Stimulated activated CD8-positive, alpha-beta memory T cell treated with anti-CD3 and anti-CD28 coated beads, Interleukin-12 subunit alpha, Interleukin-12 subunit beta, amount 100 ng/mL, for 24 hours (primary cell): ENCODE data around the gene NUDT14.

ENCODE experiments used
- DNase-seq: peaks from one replicate; pipeline ENCODE4 v3.0.0-alpha.2; 2020; ENCODE audit errors: extremely low read depth

Gene NUDT14

DNA sequence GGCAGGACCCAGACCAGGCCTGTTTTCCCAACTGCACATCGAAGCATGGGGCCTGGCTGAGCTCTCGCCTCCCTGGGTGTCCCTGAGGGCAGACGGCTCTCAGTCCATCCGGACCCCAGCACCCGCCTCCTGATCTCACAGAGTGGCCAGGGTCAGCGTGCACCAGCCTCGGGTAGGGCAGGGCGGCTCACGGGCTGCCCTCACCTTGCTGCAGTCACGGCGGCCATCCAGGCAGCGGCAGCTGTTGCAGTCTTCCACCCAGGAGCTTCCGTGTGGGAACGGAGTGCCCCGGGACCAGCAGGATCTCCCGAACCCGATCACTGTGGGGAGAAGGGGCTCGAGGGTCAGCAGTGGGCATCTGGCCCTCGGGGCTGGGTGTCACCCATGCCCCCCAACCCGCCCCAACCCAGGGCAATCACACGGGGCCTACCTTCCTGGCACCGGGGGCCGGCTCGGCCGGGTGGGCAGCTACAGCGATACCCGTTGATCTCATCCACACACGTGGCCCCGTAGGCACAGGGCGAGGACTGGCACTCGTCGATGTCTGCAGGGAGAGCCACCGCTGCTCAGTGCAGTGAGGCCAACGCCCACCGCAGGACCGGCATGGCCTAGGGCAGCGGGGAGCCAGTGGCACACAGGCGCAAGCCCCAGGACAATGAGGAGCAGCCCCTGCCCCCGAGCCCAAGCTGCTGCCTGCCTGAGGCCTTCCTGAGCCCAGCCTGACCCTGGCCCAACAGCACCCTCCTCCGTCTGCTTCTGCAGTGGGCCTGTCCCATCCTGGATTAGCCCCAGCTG is 34.7 kb downstream of the NUDT14 start:
- DNase-seq, result no peak

DNA sequence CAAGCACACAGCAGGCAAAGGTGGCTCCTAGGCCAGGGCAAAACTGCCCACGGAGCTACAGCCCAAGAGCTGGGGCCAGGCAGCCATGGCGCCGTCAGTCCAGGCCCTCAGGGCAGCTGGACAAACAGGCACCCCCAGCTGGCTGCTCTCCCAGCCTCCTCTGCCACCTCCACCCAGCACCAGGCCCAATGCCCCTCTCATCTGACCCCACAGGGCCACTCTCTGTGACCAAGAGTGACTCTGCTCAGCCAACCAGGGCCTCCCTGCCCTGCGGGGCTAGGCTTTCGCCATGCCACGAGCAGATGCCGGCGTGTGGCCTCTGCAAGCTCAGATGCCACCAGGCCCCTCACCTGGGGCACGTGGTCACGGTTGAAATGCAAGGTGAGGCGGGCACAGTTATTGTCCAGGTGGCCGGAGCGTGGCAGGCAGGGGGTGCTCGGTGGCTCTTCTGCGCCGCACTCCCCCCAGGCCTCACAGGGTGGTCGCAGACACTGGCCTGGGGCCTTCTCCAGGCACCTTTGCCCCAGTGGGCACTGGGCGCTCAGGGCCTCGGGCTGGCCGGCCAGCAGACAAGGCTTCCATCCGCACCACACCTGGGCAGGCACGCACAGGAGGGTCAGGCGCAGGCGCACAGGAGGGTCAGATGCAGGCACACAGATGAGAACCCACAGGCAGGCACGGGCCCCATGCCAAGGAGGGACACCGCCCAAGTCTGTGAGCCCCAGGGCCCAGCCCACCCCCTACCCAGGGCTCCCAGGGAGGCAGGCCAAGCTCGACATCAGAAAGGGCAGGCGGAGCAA is 35.5 kb downstream of the NUDT14 start:
- DNase-seq, result no peak

DNA sequence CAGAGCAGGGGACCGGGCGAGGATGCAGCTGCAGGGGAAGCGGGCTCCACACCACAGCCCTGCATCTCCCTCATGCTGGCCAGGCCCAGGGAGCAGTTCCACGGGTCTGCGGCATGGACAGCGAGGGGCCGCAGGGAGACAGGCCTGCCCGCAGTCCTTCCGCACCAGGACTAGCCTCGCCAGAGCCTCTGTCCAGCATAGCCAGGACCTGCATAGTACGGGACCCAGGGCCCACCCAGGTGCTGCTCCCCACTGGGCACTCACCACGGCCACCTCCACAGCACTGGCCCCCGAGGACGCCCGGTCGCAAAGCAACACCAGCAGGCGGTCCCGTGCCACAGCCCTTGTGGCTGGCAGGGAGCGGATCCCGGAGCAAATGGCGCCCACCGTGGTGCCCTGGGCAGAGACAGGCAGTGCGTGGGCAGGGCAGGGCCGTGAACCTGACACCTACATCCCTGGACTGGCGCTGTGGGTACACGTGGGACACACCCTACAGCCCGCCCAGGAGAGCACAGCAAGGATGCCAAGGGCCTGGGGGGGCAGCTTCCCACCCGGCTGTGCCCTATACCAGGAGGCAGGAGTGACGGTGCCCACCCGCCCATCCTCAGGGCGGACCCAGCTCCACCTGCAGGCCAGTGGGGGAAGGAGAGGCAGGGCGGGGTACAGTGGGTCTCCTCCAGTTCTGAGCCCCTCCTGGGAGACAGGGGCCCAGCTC is 36.3 kb downstream of the NUDT14 start:
- no peak for DNase-seq

DNA sequence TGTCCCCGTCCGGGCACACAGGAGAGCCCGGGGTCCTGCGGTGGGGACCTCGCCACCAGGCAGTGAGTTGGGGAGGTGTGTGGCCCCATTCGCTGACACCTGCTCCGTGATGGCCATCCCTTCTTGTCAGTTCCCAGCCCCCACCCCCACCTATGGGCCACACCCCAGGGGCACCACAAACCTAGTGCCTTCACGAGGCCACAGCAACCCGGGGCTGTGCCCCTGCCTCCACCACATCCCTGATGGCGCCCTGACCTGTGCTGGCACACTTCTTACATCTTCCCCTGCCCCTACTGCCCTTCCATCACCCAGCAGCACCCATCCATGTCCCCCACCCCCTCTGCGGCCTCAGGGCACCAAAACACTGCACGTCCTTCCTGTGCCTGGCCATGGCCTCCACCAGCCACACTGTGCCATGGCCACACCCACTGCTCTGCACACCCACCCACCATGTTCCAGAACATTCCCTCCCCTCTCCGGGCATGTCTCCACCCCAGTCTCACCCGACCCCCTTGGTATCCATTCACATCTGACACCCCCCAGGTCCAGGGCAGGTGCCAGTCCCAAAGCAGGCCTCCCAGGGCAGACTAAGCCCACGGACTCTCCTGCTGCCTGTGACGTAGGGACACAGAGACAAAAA is 37.0 kb downstream of the NUDT14 start:
- no peak for DNase-seq

DNA sequence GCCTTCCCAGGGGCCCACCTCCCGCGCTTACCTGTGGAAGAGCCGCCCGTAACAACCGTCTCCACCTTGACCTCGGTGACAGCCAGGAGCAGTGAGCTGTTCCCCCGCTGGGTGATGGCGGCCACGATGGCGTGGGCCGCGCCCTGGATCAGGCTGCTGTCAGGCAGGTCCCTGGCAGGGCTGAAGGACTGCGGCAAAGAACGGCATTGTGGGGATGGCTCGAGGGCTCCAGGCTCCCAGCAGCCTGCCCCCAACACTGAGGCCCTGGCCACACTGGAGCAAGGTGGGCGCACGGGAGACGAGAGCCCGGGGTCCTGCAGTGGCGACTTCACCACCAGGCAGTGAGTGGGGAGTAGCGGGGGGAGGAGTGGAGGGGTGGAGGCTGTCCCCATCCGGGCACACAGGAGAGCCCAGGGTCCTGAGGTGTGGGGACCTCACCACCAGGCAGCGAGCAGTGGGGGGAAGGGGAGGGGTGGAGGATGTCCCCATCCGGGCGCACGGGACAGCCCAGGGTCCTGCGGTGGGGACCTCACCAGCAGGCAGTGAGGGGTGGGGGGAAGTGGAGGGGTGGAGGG is 37.6 kb downstream of the NUDT14 start:
- DNase-seq, result no peak

DNA sequence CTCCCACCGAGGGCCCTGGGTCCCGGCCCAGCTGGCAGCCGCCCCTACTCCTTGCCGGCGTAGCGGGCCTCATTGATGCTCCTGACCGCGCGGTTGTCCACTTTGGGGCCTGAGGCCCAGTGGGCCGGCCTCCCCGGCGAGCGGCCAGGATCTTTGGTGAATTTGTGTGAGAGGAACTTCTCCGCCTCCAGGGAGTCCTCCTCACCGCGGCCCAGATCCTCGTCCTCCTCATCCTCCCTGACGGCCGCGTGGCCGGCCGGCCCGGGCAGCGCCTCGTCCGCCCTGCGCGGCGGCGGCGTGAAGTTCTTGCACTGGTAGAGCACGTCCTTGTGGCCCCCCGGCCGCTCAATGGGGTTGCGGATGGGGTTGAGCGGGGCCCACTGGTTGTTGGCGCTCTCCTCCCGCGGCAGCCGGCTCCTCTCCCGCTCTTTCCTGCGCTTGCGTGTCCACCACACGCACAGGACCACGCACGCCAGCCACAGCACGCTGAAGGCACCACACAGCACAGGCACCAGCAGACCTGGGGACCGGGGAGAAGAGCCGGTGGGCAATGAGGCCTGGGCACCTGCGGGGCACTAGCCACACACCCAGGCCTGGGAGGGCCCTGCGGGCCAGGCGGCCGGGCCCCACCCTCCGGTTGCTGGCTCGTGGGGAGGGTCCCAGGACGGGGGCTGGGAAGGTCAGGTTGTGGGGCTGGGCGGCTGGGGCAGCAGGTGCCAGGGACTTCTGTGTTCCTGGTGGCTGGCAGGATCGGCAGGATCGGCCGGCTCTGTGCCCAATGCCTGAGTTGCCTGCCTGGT is 38.3 kb downstream of the NUDT14 start:
- DNase-seq, result no peak

DNA sequence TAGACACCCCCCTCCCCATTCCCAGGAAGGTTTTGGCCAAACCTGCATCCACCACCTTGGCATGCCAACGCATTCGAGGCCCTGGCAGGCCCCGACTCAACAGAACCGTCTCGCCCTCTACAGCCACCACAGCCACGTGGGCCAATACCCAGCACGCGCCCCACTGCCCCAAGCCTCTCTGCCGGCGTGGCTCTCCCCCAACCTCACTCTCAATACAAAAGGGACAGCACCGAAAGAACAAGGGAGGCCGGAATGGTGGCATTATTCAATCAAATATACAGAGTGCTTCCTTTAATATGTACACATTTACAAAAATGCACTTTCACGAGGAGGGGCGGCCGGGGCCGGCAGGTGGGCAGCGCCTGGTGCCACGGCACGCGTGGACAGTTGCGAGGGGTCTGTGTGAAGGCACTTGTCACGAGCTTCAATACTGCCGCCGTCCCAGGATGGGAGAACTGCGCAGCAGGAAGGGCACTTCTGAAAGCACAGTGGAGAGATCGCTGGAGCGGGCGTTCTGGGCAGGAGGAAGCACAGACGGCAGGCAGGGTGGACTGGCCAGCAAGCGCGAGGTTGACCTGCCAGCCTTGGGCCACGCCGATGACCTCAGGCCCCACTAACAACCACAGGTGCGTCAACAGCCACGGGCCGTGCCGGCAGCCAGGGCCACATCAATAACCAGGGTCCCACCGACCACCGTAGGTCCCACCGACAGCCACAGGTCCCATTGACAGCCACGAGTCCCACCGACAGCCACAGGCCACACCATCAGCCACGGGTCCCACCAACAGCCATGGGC is 39.4 kb downstream of the NUDT14 start:
- DNase-seq, result no peak

DNA sequence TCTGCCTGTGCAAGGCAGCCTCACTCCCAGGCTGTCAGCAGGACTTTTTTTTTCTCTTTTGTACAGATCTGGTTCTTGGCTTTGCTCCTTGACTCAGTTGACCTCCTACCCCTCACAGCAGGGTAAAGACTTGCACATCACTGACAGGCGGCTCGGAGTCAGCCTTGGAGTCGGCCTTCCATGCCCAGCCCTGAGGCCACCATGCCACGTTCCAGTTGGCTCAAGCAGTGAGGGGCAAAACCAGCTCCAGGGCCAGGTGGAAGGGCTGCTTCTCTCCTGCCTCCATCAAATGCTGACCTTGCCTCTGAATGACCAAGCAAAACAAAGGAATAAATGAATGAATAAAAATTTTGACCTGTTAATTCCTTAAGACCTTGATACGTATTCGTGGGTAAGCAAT is 40.1 kb downstream of the NUDT14 start:
- DNase-seq, result no peak

DNA sequence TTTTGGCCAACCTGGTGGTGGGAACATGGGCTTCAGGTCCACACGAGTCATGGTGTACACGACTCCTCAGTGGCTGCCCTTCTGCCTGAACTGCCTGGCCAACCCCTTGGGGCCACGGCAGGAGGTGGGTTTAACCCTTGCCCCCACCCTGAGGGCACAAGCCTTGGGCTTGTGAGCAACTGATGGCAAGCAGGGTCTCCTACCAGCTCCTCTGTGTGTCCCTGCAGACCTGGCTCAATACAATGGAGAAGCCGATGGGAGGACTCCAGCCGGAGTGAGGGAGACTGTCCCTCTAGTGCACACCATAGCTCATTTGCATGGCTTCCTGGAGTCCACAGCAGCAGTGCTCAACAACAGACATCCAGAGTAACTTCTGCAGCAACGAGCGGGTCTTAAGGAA is 40.5 kb downstream of the NUDT14 start:
- DNase-seq, result no peak

DNA sequence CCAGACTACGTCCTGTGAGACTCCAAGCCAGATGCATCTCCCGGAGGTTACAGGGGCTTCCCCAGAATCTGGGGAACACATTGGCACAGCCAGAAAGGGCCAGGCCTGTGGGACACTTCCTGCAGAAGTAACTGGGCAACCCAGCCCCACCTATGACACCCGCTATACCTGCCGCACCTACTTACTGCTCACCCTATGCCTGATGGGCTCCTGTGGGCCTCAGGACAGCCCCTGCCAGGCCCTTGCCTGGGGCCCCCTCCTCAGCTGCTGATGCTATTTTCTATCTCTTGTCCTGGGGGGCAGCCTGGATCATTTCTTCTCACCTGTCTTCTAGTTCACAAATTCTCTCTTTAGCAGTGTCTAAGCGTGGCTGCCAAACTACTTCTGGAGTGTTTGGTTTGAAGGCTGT is 41.3 kb downstream of the NUDT14 start:
- DNase-seq, result no peak

DNA sequence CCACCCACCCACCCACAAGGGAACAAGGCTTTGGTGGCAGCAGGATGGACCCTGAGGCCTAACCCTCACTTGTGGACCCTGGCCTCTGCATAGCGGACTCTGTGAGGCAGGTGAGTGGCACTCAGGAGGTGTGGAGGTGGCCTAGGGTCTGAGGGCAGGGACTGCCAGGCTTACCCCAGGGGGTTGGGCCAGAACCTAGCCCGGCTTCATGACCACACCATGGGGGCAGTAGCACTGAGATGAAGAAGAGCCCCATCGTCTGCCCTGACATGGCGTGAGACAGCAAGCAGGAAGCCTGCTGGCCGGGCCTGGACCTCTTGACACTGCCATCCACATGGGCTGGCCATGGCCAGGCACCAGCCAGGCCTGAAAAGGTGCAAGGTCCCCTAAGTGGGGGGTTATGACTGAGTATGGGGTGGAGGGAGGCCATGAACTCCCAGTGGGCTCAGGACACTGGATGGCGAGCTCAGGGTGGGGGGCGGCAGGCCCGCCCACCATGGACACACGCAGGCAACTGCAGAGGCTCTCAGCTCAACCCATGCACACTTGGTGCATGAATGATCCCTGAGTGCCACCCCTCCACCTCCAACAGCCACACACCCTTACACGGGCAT is 41.8 kb downstream of the NUDT14 start:
- no peak for DNase-seq

DNA sequence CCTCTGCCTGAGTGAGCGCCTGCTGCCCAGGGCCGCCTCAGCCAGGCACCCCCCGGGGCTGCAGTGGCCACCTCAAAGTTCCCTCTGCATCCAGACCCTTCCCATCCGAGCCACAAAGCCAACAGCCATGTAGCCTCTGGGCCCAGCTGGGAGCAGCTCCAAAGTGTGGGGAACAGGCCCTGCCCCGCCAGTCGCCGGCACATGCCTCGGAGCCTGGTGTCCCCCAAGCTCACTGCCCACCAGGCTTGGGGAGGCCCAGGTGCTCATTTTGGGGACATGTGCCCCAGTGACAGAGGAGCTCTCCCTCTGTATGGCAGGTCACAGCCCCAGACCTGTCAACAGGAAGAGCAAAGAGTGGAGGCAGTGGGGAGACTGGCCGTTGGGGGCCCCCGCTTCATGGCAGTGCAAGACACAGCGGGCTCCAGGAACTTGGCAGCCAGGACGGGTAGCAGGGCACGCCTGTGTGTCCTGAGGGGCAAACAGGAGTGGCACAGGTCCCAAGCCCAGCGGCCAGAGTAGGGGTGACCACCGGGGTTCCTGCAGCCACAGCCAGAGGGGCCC is 42.5 kb downstream of the NUDT14 start:
- DNase-seq, result no peak

DNA sequence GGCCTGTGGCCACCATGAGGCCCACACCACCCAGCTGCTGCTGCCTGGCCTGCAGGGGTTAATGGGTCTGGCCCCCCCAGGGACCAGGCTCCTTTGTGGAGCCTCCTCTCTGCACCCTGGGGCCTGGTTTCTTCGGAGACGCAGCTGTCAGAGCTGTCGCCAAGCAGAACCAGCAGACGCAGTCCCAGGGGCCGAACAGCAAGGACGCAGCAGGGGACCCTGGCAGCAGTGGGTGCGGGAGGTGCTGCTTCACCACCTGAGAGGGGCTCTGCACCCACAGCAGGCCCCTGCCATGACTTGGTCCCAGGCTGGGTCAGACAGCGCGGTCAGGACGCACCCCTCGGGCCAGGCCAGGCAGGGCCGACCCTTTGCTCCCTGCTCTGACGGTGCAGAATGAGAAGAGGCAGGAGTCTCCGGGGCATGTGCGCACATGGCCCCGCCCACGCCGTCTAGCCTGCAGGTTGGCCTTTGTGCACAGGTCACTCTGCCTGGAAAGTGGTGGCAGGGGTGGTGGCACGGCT is 43.0 kb downstream of the NUDT14 start:
- DNase-seq, result no peak

DNA sequence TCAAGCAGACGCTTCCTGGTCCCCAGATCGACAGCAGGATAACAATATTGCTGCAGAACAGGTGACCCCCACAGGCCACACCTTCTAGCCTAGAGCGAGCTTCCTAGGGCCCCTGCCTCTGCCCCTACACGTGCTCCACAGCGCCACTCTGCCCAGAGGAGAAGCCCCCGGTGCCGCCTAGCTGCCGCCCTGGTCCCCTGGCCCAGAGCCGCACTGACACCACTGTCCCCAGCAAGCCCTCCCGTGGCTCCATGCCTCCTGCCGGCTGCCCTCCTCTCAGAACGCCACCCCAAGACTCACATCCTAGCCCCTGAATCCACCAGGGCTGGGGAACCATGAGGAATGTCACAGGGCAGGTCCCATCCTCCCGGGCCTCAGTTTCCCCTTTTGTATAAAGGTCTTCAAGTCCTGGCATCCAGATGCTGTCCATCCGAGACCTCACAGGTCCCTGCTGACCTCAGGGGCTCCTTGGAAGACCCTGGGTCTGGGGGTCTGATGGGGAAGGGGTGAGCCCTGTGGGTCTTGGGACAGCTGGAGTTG is 43.6 kb downstream of the NUDT14 start:
- no peak for DNase-seq

DNA sequence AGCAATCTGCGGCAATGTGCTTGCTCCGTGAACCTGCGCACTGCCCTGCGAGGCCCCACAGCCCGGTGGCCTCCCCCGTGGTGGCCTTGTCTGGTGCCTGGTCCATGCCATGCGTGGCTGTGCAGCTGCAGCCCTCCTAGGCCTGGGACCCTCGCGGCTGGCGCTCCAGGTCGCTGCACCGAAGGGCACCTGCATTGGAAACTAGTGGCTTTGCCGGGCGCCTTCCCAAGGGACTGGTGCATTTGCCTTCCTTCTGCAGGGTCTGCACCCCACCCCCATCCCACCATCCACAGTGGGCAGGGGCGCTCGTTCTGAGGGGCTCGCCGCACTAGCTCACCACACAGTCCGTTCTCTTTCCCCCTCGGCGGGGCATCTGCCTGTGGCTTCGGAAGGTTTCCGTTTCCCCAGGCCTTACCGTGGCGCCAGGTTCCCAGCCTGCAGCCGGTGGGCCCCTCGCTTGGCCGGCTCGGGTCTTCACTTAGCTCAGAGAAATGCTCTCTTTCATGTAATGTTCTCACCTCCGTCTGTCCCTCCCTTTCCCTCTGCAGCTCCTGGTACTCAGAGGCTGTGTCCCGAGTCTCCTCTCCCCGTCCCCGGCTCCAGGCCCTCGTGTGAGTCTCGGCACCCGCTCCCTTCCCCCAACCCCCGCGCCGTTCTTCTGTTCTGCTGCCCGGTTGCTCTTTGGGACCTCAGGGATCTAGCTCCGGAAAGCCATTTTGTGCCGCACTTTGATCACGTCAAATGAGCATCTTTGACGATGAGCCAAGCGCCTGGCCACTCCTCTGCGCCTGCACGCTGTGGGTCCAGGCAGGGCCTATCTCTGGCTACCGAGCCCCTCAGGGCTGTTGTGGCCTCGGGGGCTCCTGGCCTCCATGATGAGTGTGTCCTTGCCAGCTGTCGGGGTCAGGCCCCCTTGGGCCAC is 44.5 kb downstream of the NUDT14 start:
- DNase-seq, result no peak

DNA sequence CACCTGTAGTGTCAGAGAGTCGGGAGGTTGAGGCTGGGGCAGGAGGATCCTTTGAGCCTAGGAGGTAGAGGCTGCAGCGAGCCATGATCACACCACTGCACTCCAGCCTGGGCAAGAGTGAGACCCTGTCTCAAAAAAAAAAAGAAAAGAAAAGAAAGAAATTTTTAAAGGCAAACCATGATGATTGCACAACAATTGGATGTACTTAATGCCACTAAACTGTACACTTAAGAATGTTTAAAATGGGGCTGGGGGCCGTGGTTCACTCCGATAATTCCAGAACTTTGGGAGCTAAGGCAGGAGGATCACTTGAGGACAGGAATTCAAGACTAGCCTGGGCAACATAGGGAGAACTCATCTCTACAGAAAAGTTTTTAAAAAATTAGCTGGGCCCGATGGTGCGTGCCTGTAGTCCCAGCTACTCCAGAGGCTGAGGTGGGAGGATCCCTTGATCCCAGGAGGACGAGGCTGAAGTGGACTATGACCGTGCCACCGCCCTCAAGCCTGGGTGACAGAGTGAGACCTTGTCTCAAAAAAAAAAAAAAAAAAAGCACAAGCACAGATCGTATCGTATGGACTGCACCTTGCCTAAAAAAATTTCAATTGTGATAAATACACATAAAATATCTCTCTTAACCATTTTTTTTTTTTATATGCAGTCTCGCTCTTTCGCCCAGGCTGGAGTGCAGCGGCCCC is 45.3 kb downstream of the NUDT14 start:
- no peak for DNase-seq
